ENCODE measurements around the gene WDR70.
"Not testable (repeated sequence)": the region's sequence is repeated elsewhere in the genome, so short reads cannot be mapped to it uniquely, and the experiment has no call there.

Gene WDR70

GRCh38 chr5:37771731-37772130, 392.6 kb downstream of the WDR70 start:
- no peak for DNase-seq

- no peak for DNase-seq
Measured at GRCh38 chr5:37772255-37772654, 393.1 kb downstream of the WDR70 start.

- DNase-seq = no peak
Measured at GRCh38 chr5:37773809-37774208, 394.7 kb downstream of the WDR70 start.

- DNase-seq = no peak
Measured at GRCh38 chr5:37774912-37775483, 395.9 kb downstream of the WDR70 start.

GRCh38 chr5:37776826-37777225, 397.7 kb downstream of the WDR70 start:
- no peak for DNase-seq

- DNase-seq = no peak
Measured at GRCh38 chr5:37777432-37778130, 398.5 kb downstream of the WDR70 start.

GRCh38 chr5:37781409-37781808, 402.3 kb downstream of the WDR70 start:
- DNase-seq = not testable (repeated sequence)

- no peak for DNase-seq
Measured at GRCh38 chr5:37786416-37786815, 407.3 kb downstream of the WDR70 start.

GRCh38 chr5:37786862-37787519, 407.9 kb downstream of the WDR70 start:
- DNase-seq = no peak

GRCh38 chr5:37787742-37788141, 408.6 kb downstream of the WDR70 start:
- no peak for DNase-seq

GRCh38 chr5:37789991-37790390, 410.9 kb downstream of the WDR70 start:
- DNase-seq = no peak

GRCh38 chr5:37791321-37791720, 412.2 kb downstream of the WDR70 start:
- DNase-seq = no peak

GRCh38 chr5:37792975-37793631, 414.0 kb downstream of the WDR70 start:
- no peak for DNase-seq

GRCh38 chr5:37795292-37795691, 416.2 kb downstream of the WDR70 start:
- DNase-seq = not testable (repeated sequence)

- DNase-seq = not testable (repeated sequence)
Measured at GRCh38 chr5:37796435-37796834, 417.3 kb downstream of the WDR70 start.

GRCh38 chr5:37799865-37800421, 420.8 kb downstream of the WDR70 start:
- no peak for DNase-seq

GRCh38 chr5:37801521-37801920, 422.4 kb downstream of the WDR70 start:
- DNase-seq = no peak

Measured in stimulated activated CD4-positive, alpha-beta T cell treated with anti-CD3 and anti-CD28 coated beads, Interleukin-12 subunit alpha, Interleukin-12 subunit beta, amount 100 ng/mL, for 4 hours (primary cell).